OCI-LY1 (cell line): ENCODE measurements around the gene PIGZ.
"Not testable (repeated sequence)": the region's sequence is repeated elsewhere in the genome, so short reads cannot be mapped to it uniquely, and the experiment has no call there.

Source experiments
- H2AFZ ChIP-seq: fragments of 200-600 bp; sonication (generic), shearing (Covaris generic); 2 replicates; pipeline ENCODE4 v1.6.0; 2014; ENCODE audit warnings: antibody characterized with exemption, mild to moderate bottlenecking, low read length
- H3F3A ChIP-seq: fragments of 200-600 bp; sonication (generic), shearing (Covaris generic); 2 replicates; pipeline ENCODE4 v1.6.0; 2014; ENCODE audit warnings: mild to moderate bottlenecking, antibody characterized with exemption, low read length, moderate library complexity; ENCODE audit not compliant: insufficient read depth
- H3K27ac ChIP-seq: fragments of 200-600 bp; sonication (generic); 2 replicates; pipeline ENCODE4 v1.5.1; 2014; ENCODE audit warnings: low read length, mixed run types, mild to moderate bottlenecking, low read depth; ENCODE audit not compliant: poor library complexity, severe bottlenecking
- H3K27me3 ChIP-seq: fragments of 200-600 bp; sonication (generic); 2 replicates; pipeline ENCODE4 v1.6.0; 2014; ENCODE audit warnings: antibody characterized with exemption, mild to moderate bottlenecking, low read length, moderate library complexity; ENCODE audit not compliant: insufficient read depth
- H3K36me3 ChIP-seq: fragments of 200-600 bp; sonication (generic); 2 replicates; pipeline ENCODE4 v1.6.1; 2014; ENCODE audit warnings: mild to moderate bottlenecking, antibody characterized with exemption, low read length, moderate library complexity, mixed read lengths; ENCODE audit not compliant: insufficient read depth
- H3K4me1 ChIP-seq: fragments of 200-600 bp; sonication (generic); 2 replicates; pipeline ENCODE4 v1.5.1; 2014; ENCODE audit warnings: mild to moderate bottlenecking, low read length, moderate library complexity; ENCODE audit not compliant: insufficient read depth, severe bottlenecking
- H3K4me2 ChIP-seq: fragments of 200-600 bp; sonication (generic), shearing (Covaris generic); 2 replicates; pipeline ENCODE4 v1.6.1; 2014; ENCODE audit warnings: low read length
- H3K4me3 ChIP-seq: fragments of 200-600 bp; sonication (generic); 2 replicates; pipeline ENCODE4 v1.5.1; 2014; ENCODE audit warnings: low read length, low read depth, mild to moderate bottlenecking, mixed read lengths; ENCODE audit not compliant: poor library complexity, severe bottlenecking
- H3K79me2 ChIP-seq: fragments of 200-600 bp; shearing (Covaris generic); 2 replicates; pipeline ENCODE4 v1.6.1; 2016; ENCODE audit warnings: mixed run types, low read length, mixed read lengths; ENCODE audit not compliant: insufficient read depth
- H3K9ac ChIP-seq: fragments of 200-600 bp; sonication (generic), shearing (Covaris generic); 2 replicates; pipeline ENCODE4 v1.6.1; 2014; ENCODE audit warnings: mild to moderate bottlenecking, low read length, mixed read lengths
- H3K9me2 ChIP-seq: fragments of 200-600 bp; sonication (generic), shearing (Covaris generic); 2 replicates; pipeline ENCODE4 v1.6.1; 2014; ENCODE audit warnings: low read depth, mild to moderate bottlenecking, low read length, mixed read lengths
- H3K9me3 ChIP-seq: fragments of 200-600 bp; shearing (Covaris generic); 2 replicates; pipeline ENCODE4 v1.6.1; 2014; ENCODE audit warnings: low read length, mixed read lengths
- H4K20me1 ChIP-seq: fragments of 200-600 bp; sonication (generic), shearing (Covaris generic); 2 replicates; pipeline ENCODE4 v1.6.0; 2016; ENCODE audit warnings: mild to moderate bottlenecking, low read length; ENCODE audit not compliant: insufficient read depth
- CTCF ChIP-seq: fragments of 200-600 bp; sonication (generic), shearing (Covaris generic); IDR thresholded peaks from 2 replicates; pipeline ENCODE4 v1.5.1; 2017; ENCODE audit warnings: mild to moderate bottlenecking, antibody characterized with exemption, low read length, moderate library complexity, mixed read lengths
- EZH2 ChIP-seq: fragments of 200-600 bp; sonication (generic), shearing (Covaris generic); IDR thresholded peaks from 2 replicates; pipeline ENCODE4 v1.8.0; 2017; ENCODE audit warnings: borderline replicate concordance, mixed run types, mild to moderate bottlenecking, antibody characterized with exemption, low read length, moderate library complexity, mixed read lengths

The PIGZ gene

DNA sequence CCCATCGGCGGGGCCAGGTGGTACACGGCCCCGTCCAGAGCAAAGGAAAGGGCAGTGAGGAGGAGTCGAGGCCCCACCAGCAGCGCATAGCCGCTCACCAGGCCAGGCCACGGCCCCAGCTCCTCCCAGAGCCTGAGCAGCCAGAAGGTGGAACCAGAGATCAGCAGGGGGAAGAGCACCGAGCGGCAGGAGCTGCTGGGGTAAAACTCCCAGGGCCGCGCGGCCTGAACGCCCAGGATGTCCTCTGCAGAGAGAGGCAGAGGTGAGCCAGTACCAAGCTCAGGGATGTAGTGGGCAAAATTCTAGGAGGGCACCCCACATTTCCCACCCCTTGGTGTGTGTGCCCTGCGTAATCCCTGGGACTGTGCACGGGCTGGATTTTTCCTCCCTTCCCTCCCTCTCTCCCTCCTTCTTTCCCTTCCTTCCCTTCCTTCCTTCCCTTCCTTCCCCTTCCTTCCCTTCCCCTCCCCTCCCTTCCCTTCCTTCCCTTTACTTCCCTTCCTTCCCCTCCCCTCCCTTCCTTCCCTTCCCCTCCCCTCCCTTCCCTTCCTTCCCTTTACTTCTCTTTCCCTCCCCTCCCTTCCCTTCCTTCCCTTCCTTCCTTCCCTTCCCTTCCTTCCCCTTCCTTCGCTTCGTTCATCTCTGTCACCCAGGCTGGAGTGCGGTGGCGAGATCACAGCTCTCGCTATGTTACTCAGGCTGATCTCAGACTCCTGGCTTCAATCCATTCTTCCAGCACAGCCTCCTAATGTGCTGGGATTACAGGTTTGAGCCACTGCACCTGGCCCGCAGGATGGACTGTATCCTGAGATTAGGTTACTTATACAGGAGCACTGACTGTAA, 20.0 kb downstream of the PIGZ start:
- Histone ChIP-seq H2AFZ (no peak overlapping the region), H3K27ac (no peak overlapping the region), H3K4me1 (peaks cover 3% of the 10 kb centered on the region), H3F3A (no peaks in the 10 kb centered on the region), H3K4me3 (no peak overlapping the region), H3K4me2 (no peak overlapping the region), H3K27me3 (peaks cover 10% of the 10 kb centered on the region), H3K79me2 (peaks cover 2% of the 10 kb centered on the region; the same call in 1 of the 2 replicates), H4K20me1 (no peaks in the 10 kb centered on the region), H3K9ac (no peak overlapping the region), H3K9me2 (no peaks in the 10 kb centered on the region), H3K36me3 (peaks cover 6% of the 10 kb centered on the region; the same call in 1 of the 2 replicates), H3K9me3 (no peaks in the 10 kb centered on the region)
- peak; percentile 22; the same call in 1 of the 2 replicates for TF ChIP-seq CTCF
- TF ChIP-seq EZH2: no peak

DNA sequence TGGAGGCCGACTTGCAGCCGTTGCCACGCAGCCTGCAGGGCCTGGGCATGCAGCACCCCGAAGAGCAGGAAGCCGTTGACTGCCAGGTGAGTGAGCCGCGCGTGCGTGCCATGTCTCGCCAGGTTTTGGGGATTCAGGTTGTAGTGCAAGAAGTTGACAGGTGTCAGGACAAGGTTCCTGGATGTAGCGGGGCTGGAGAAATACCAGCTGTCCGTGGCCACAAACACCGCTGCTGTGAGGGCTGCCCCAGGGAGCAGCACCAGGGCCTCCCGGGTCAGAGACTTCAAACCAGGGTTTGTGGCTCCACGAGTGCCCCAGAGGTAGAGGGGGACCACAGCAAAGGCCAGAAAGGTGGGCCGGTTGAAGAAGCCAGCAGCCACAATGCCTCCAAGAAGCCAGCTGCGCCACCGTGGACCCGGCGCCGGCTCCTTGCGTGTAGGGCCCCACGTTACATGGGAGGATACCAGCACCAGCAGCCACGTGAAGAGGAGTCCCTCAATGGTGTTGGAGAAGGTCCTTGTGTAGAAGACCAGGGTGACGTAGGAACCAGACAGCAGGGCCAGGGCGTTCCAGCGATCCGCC, 20.7 kb downstream of the PIGZ start:
- Histone ChIP-seq H2AFZ (no peak overlapping the region), H3K4me2 (no peak overlapping the region), H3K9me2 (no peaks in the 10 kb centered on the region), H3K27me3 (peaks cover 5% of the 10 kb centered on the region; the same call in 1 of the 2 replicates), H3K27ac (no peak overlapping the region), H3K9ac (no peak overlapping the region), H4K20me1 (no peaks in the 10 kb centered on the region), H3K4me1 (peaks cover 8% of the 10 kb centered on the region), H3K9me3 (no peaks in the 10 kb centered on the region), H3K4me3 (no peak overlapping the region), H3K79me2 (peaks cover 9% of the 10 kb centered on the region), H3K36me3 (peaks cover 6% of the 10 kb centered on the region; the same call in 1 of the 2 replicates), H3F3A (no peaks in the 10 kb centered on the region)
- TF ChIP-seq CTCF (no peak), EZH2 (no peak)

DNA sequence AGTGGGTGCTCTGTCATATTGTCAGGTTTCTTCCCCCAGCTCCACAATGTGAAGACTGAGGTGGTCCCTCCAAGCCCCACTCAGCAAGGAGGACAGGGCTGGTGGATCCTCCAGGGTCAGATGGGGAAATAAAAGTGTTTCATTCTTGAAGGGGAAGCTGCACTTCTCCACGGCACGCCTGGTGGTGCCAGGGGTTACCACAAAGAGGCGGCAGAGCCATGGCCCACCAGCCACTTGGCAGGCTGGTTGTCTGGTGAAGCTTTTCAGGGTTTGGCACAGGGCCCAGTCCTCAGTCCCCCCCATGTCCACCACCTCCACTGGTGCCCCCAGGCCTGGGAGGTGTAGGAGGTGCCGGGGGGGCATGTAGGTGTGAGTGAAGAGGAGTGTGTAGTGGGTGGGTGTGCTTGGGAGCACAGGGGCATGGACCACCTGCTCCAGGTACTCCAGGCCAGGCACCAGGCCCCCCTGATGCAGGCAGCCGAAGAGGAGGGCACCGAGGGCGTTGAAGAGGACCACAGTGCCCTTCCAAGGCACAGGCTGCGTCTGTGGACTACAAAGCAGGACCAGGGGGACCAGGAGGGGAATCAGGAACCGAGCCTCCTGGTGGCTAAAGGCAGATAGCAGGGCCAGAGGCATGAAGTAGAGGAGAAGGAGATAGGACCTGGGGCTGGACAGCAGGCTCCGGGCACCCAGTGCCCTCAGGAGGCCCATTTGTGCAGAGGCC, 21.3 kb downstream of the PIGZ start:
- TF ChIP-seq CTCF (peak; percentile 31; the same call in 1 of the 2 replicates), EZH2 (no peak)
- Histone ChIP-seq H3K27me3 (peaks cover 5% of the 10 kb centered on the region; the same call in 1 of the 2 replicates), H3K9me2 (no peaks in the 10 kb centered on the region), H3K9ac (no peak overlapping the region), H3K4me3 (no peak overlapping the region), H3K4me1 (peaks cover 8% of the 10 kb centered on the region), H3K9me3 (no peaks in the 10 kb centered on the region), H3K4me2 (no peak overlapping the region), H3K79me2 (peaks cover 12% of the 10 kb centered on the region), H4K20me1 (no peaks in the 10 kb centered on the region), H2AFZ (no peak overlapping the region), H3K27ac (no peak overlapping the region), H3F3A (no peaks in the 10 kb centered on the region), H3K36me3 (peaks cover 6% of the 10 kb centered on the region; the same call in 1 of the 2 replicates)

- not testable (repeated sequence) for H3K36me3 ChIP-seq, H2AFZ ChIP-seq, H3K27ac ChIP-seq, H4K20me1 ChIP-seq, H3K27me3 ChIP-seq, H3F3A ChIP-seq, H3K9me2 ChIP-seq, H3K9me3 ChIP-seq, H3K9ac ChIP-seq
- Histone ChIP-seq H3K4me1 (peaks cover 30% of the 10 kb centered on the region), H3K79me2 (peaks cover 31% of the 10 kb centered on the region), H3K4me3 (peak overlapping the region; percentile 83), H3K4me2 (peak overlapping the region; percentile 73; the same call in 1 of the 2 replicates)
Measured at GRCh38 chr3:196944037-196944790, 24.4 kb downstream of the PIGZ start.
